ENCODE measurements around the gene THOC3.
A peak's percentile ranks its signal among the peaks of the same experiment; 100 is the strongest.
"Not testable (repeated sequence)": the region's sequence is repeated elsewhere in the genome, so short reads cannot be mapped to it uniquely, and the experiment has no call there.

Gene THOC3

DNA sequence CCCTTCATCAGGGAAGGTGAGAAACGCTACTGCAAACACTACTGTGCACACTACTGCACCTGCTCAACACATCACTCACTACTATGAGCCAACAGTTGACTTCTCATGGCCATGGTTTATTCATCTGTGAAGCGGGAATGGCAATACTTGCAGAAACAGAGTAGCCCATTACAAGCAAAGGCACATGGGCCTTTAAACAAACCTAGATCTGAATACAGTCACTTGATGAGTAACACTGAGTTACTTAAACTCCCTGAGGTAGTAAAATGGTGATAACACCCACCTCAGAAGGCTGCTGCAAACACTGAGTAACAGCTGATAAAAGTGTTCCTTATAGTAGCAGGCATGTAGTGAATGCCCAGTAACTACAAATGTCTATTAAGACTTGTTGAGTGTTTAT is 9.6 kb downstream of the THOC3 start:
- H3K27ac Mint-ChIP-seq; H3K27me3 Mint-ChIP-seq; H3K9me3 Mint-ChIP-seq; H3K36me3 Mint-ChIP-seq (ENCODE audit: low read depth); H3K4me1 Mint-ChIP-seq (ENCODE audit: low read depth); H3K4me3 Mint-ChIP-seq: not testable (repeated sequence)

- not testable (repeated sequence) for H3K4me3 Mint-ChIP-seq; H3K27ac Mint-ChIP-seq; H3K27me3 Mint-ChIP-seq; H3K4me1 Mint-ChIP-seq (ENCODE audit: low read depth); H3K9me3 Mint-ChIP-seq; H3K36me3 Mint-ChIP-seq (ENCODE audit: low read depth)
Measured at GRCh38 chr5:175954107-175954506, 14.0 kb downstream of the THOC3 start.

DNA sequence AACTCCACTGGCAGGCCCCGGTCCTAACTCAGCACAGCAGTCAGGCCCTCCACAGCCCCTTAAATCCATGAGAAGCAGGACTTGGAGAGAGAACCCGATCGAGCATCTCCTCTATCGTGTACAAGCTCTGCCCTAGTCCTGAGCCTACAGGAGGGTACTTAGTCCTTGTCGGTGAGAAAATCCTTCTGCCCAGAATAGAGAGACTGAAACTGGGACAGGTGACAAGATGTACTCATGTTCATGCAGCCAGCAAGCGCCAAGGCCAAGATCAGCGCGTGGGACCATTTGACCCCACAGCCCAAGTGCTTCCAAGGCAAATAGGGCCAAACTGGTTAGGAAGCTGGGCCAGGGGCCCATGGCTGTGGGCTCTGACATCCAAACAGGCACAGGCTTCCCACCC is 15.3 kb downstream of the THOC3 start:
- not testable (repeated sequence) for H3K4me1 Mint-ChIP-seq (ENCODE audit: low read depth); H3K27ac Mint-ChIP-seq; H3K9me3 Mint-ChIP-seq; H3K27me3 Mint-ChIP-seq; H3K4me3 Mint-ChIP-seq; H3K36me3 Mint-ChIP-seq (ENCODE audit: low read depth)

GRCh38 chr5:175951339-175951969 is 16.7 kb downstream of the THOC3 start:
- H3K27me3 Mint-ChIP-seq; H3K9me3 Mint-ChIP-seq; H3K4me3 Mint-ChIP-seq; H3K27ac Mint-ChIP-seq; H3K36me3 Mint-ChIP-seq (ENCODE audit: low read depth); H3K4me1 Mint-ChIP-seq (ENCODE audit: low read depth): not testable (repeated sequence)

- H3K9me3 Mint-ChIP-seq; H3K27me3 Mint-ChIP-seq; H3K4me1 Mint-ChIP-seq (ENCODE audit: low read depth); H3K27ac Mint-ChIP-seq; H3K36me3 Mint-ChIP-seq (ENCODE audit: low read depth); H3K4me3 Mint-ChIP-seq: not testable (repeated sequence)
Measured at GRCh38 chr5:175948329-175949108, 19.6 kb downstream of the THOC3 start.

- not testable (repeated sequence) for H3K9me3 Mint-ChIP-seq; H3K4me1 Mint-ChIP-seq (ENCODE audit: low read depth); H3K27ac Mint-ChIP-seq; H3K4me3 Mint-ChIP-seq; H3K27me3 Mint-ChIP-seq; H3K36me3 Mint-ChIP-seq (ENCODE audit: low read depth)
Measured at GRCh38 chr5:175943253-175943652, 24.9 kb downstream of the THOC3 start.

GRCh38 chr5:175940632-175941031 is 27.5 kb downstream of the THOC3 start:
- H3K36me3 Mint-ChIP-seq (ENCODE audit: low read depth); H3K9me3 Mint-ChIP-seq; H3K4me1 Mint-ChIP-seq (ENCODE audit: low read depth); H3K27me3 Mint-ChIP-seq; H3K4me3 Mint-ChIP-seq; H3K27ac Mint-ChIP-seq: not testable (repeated sequence)

- not testable (repeated sequence) for H3K27ac Mint-ChIP-seq; H3K9me3 Mint-ChIP-seq; H3K36me3 Mint-ChIP-seq (ENCODE audit: low read depth)
Measured at GRCh38 chr5:175938489-175938888, 29.6 kb downstream of the THOC3 start.

DNA sequence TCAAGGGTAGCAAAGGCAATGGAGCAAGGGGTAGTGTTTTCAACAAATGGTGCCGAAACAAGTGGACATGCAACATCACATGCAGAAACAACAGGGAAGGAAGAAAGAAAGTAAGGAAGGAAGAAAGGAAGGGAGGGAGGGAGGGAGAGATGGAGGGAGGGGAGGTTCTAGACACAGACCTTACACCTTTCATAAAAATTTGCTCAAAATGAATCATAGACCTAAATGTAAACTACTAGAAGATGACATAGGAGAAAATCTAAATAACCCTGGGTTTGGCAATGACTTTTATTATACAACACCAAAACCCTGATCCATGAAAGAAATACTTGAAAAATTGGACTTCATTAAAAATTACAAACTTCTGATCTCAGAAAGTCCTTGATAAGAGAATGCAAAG is 39.4 kb downstream of the THOC3 start:
- peaks cover 25% of the 10 kb centered on the region for H3K36me3 Mint-ChIP-seq (ENCODE audit: low read depth)
- H3K4me3 Mint-ChIP-seq; H3K27ac Mint-ChIP-seq; H3K4me1 Mint-ChIP-seq (ENCODE audit: low read depth); H3K27me3 Mint-ChIP-seq; H3K9me3 Mint-ChIP-seq: not testable (repeated sequence)

More at GRCh38 chr5:175938489-175938888, 29.6 kb downstream of the THOC3 start:
- H3K4me3 Mint-ChIP-seq; H3K27me3 Mint-ChIP-seq; H3K4me1 Mint-ChIP-seq (ENCODE audit: low read depth): not testable (repeated sequence)

GRCh38 chr5:175925106-175925505 is 43.0 kb downstream of the THOC3 start:
- not testable (repeated sequence) for H3K4me3 Mint-ChIP-seq; H3K9me3 Mint-ChIP-seq; H3K27me3 Mint-ChIP-seq; H3K4me1 Mint-ChIP-seq (ENCODE audit: low read depth); H3K27ac Mint-ChIP-seq
- H3K36me3 Mint-ChIP-seq (ENCODE audit: low read depth): peaks cover 36% of the 10 kb centered on the region

GRCh38 chr5:175922192-175922885 is 45.8 kb downstream of the THOC3 start:
- Mint-ChIP-seq H3K27ac (no peak overlapping the region), H3K27me3 (no peaks in the 10 kb centered on the region), H3K36me3 (ENCODE audit: low read depth) (peaks cover 29% of the 10 kb centered on the region)

GRCh38 chr5:175921061-175921730 is 46.9 kb downstream of the THOC3 start:
- no peaks in the 10 kb centered on the region for H3K27me3 Mint-ChIP-seq
- no peaks in the 10 kb centered on the region for H3K9me3 Mint-ChIP-seq
- no peak overlapping the region for H3K4me3 Mint-ChIP-seq
- no peaks in the 10 kb centered on the region for H3K4me1 Mint-ChIP-seq (ENCODE audit: low read depth)
- H3K27ac Mint-ChIP-seq: no peak overlapping the region
- peaks cover 34% of the 10 kb centered on the region for H3K36me3 Mint-ChIP-seq (ENCODE audit: low read depth)

More at GRCh38 chr5:175922192-175922885, 45.8 kb downstream of the THOC3 start:
- Mint-ChIP-seq H3K4me1 (ENCODE audit: low read depth) (no peaks in the 10 kb centered on the region), H3K9me3 (no peaks in the 10 kb centered on the region), H3K4me3 (no peak overlapping the region)

DNA sequence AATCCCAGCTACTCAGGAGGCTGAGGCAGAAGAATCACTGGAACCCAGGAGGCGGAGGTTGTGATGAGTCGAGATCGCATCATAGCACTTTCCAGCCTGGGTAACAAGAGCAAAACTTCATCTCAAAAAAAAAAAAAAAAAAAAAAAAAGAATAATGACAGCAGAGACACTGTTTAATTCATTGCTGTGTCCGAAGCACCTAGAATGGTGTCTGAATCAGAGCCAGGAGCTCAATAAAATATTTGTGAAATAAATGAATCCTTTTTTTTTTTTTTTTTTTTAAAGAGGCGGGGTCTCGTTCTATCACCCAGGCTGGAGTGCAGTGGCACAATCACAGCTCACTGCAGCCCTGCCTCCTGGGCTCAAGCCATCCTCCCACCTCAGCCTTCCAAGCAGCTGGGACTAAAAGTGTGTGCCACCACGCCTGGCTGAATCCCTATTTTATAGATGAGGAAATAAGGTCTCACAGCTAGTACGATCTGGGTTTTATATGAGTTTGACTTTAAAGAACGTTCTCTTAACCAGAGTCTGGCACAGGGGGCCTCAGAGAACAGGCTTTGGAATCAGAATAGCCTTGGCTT is 47.8 kb downstream of the THOC3 start:
- H3K27me3 Mint-ChIP-seq: no peaks in the 10 kb centered on the region

GRCh38 chr5:175915066-175916037 is 52.8 kb downstream of the THOC3 start:
- not testable (repeated sequence) for H3K27me3 Mint-ChIP-seq, H3K9me3 Mint-ChIP-seq, H3K27ac Mint-ChIP-seq
- peak overlapping the region; percentile 5 for H3K4me3 Mint-ChIP-seq
- peaks cover 11% of the 10 kb centered on the region for H3K4me1 Mint-ChIP-seq (ENCODE audit: low read depth)
- peaks cover 12% of the 10 kb centered on the region for H3K36me3 Mint-ChIP-seq (ENCODE audit: low read depth)

More for the DNA sequence above, 47.8 kb downstream of the THOC3 start:
- Mint-ChIP-seq H3K36me3 (ENCODE audit: low read depth) (peaks cover 35% of the 10 kb centered on the region), H3K4me1 (ENCODE audit: low read depth) (peaks cover 5% of the 10 kb centered on the region), H3K4me3 (no peak overlapping the region), H3K9me3 (no peaks in the 10 kb centered on the region), H3K27ac (no peak overlapping the region)
